ENCODE results near the gene COBLL1. TPM values are rescaled to one million over a fixed set of nuclear protein-coding genes. Genes with fewer than 3 reads are reported as not detected.

COBLL1 gene
- total RNA-seq, 1 donor from 2014 or later, result 1.0 TPM

DNA sequence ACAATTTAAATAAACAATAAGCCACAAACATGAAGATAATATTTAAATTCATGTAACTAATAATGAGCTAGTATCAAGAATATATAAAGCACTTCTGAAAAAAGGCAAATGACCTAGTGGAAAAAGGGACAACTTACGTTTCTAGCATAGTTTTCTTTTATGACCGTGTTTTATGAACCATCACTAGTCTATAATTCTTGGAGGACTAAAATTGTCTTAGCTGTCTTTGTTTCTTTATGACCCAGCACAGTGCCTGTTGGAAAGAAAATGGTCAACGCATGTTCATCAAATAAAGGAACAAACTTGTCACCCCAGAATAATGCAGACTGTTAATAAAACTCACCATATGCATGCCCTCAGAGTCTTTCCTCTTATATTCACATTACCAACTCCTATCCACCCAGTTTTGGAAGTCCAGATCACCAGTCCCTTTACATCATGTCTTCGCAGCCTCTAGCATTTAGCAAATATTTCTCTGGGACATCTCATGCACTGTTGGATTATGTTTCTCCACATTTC is 162.9 kb downstream of the COBLL1 start:
- no peak overlapping the region for H2AFZ ChIP-seq (replicated peaks)
- Mint-ChIP-seq H3K9me3 (peaks cover 4% of the 10 kb centered on the region), H3K4me1 (no peaks in the 10 kb centered on the region), H3K36me3 (no peaks in the 10 kb centered on the region), H3K27ac (no peak overlapping the region), H3K4me3 (no peak overlapping the region), H3K27me3 (ENCODE audit: insufficient read depth, low read depth) (no peaks in the 10 kb centered on the region)
- no peaks in the 10 kb centered on the region for H3K4me1 ChIP-seq
- no peaks in the 10 kb centered on the region for H3K27me3 ChIP-seq
- no peak overlapping the region for H3K4me3 ChIP-seq
- no peak for DNase-seq (ENCODE audit: low spot score)
- no peaks in the 10 kb centered on the region for H3K36me3 ChIP-seq
- H3K9me3 ChIP-seq (ENCODE audit: low read depth), result no peaks in the 10 kb centered on the region
- H3K79me2 ChIP-seq (ENCODE audit: low read depth), result no peaks in the 10 kb centered on the region
- no peaks in the 10 kb centered on the region for H4K20me1 ChIP-seq (ENCODE audit: low read depth)
- H3K4me2 ChIP-seq, result no peak overlapping the region
- no peak overlapping the region for H3K27ac ChIP-seq
- H3F3A ChIP-seq (ENCODE audit: low read depth), result no peaks in the 10 kb centered on the region
- TF ChIP-seq EZH2 (IDR thresholded peaks at IDR 0.05) (no peak), EZH2phosphoT487 (IDR thresholded peaks at IDR 0.05) (no peak)
- TF ChIP-seq, protein P1, sequence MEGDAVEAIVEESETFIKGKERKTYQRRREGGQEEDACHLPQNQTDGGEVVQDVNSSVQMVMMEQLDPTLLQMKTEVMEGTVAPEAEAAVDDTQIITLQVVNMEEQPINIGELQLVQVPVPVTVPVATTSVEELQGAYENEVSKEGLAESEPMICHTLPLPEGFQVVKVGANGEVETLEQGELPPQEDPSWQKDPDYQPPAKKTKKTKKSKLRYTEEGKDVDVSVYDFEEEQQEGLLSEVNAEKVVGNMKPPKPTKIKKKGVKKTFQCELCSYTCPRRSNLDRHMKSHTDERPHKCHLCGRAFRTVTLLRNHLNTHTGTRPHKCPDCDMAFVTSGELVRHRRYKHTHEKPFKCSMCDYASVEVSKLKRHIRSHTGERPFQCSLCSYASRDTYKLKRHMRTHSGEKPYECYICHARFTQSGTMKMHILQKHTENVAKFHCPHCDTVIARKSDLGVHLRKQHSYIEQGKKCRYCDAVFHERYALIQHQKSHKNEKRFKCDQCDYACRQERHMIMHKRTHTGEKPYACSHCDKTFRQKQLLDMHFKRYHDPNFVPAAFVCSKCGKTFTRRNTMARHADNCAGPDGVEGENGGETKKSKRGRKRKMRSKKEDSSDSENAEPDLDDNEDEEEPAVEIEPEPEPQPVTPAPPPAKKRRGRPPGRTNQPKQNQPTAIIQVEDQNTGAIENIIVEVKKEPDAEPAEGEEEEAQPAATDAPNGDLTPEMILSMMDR (IDR thresholded peaks at IDR 0.05), result no peak
- no peak overlapping the region for H3K9ac ChIP-seq

DNA sequence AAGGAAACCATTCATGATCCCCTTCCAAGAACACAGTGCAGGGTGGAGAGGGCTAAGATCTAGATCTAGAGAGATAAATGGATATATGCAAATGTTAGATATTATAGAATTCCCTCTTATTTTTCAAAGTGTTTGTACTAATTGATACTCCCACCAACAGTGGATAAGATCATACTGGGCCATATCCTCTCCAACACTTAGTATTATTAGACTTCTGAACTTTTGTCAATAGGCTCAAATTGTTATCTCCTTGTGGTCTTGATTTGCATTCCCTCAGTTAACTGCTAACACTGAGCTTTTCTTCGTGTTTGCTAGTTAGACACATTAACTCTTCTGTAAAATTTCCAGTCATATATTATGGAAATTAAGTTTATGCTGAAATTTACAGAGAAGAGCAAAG is 163.9 kb downstream of the COBLL1 start:
- H3K4me2 ChIP-seq, result no peak overlapping the region
- H3K27ac ChIP-seq, result no peak overlapping the region
- H3K27me3 ChIP-seq, result no peaks in the 10 kb centered on the region
- H4K20me1 ChIP-seq (ENCODE audit: low read depth), result no peaks in the 10 kb centered on the region
- H3F3A ChIP-seq (ENCODE audit: low read depth), result no peaks in the 10 kb centered on the region
- H2AFZ ChIP-seq (replicated peaks), result no peak overlapping the region
- Mint-ChIP-seq H3K36me3 (no peaks in the 10 kb centered on the region), H3K4me3 (no peak overlapping the region), H3K4me1 (no peaks in the 10 kb centered on the region), H3K27ac (no peak overlapping the region), H3K9me3 (peaks cover 4% of the 10 kb centered on the region), H3K27me3 (ENCODE audit: insufficient read depth, low read depth) (no peaks in the 10 kb centered on the region)
- no peak for DNase-seq (ENCODE audit: low spot score)
- no peaks in the 10 kb centered on the region for H3K79me2 ChIP-seq (ENCODE audit: low read depth)
- no peak overlapping the region for H3K4me3 ChIP-seq
- H3K9ac ChIP-seq, result no peak overlapping the region
- H3K36me3 ChIP-seq, result no peaks in the 10 kb centered on the region
- H3K9me3 ChIP-seq (ENCODE audit: low read depth), result no peaks in the 10 kb centered on the region
- TF ChIP-seq, protein P1 (IDR thresholded peaks at IDR 0.05), result no peak
- TF ChIP-seq EZH2phosphoT487 (IDR thresholded peaks at IDR 0.05) (no peak), EZH2 (IDR thresholded peaks at IDR 0.05) (no peak)
- H3K4me1 ChIP-seq, result no peaks in the 10 kb centered on the region

DNA sequence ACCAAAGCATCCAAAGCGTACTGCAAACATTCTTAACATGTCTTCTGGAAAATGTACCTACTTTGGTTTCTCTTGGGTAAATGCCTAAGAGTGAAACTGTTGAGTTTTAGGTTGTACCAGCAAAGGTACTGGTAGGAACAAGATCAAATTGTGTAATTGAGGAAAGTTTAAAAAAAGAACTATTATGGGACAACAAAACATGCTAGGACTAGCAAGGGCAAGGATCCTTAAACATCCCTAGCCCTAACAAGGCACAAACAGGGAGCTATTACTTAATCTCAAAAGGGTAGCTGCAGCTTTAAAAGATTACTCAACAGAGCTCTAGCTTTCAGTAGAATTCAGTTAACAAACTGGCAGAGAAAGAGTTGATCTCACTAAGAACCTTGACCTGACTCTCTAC is 164.4 kb downstream of the COBLL1 start:
- no peaks in the 10 kb centered on the region for H4K20me1 ChIP-seq (ENCODE audit: low read depth)
- no peak overlapping the region for H3K27ac ChIP-seq
- H3K4me3 ChIP-seq, result no peak overlapping the region
- Mint-ChIP-seq H3K4me3 (no peak overlapping the region), H3K9me3 (peaks cover 4% of the 10 kb centered on the region), H3K27ac (no peak overlapping the region), H3K4me1 (no peaks in the 10 kb centered on the region), H3K36me3 (no peaks in the 10 kb centered on the region), H3K27me3 (ENCODE audit: insufficient read depth, low read depth) (no peaks in the 10 kb centered on the region)
- H2AFZ ChIP-seq (replicated peaks), result no peak overlapping the region
- H3K27me3 ChIP-seq, result no peaks in the 10 kb centered on the region
- no peak for DNase-seq (ENCODE audit: low spot score)
- no peaks in the 10 kb centered on the region for H3K36me3 ChIP-seq
- H3K79me2 ChIP-seq (ENCODE audit: low read depth), result no peaks in the 10 kb centered on the region
- no peaks in the 10 kb centered on the region for H3K9me3 ChIP-seq (ENCODE audit: low read depth)
- no peak overlapping the region for H3K4me2 ChIP-seq
- TF ChIP-seq, protein P1 (IDR thresholded peaks at IDR 0.05), result no peak
- TF ChIP-seq EZH2 (IDR thresholded peaks at IDR 0.05) (no peak), EZH2phosphoT487 (IDR thresholded peaks at IDR 0.05) (no peak)
- H3K9ac ChIP-seq, result no peak overlapping the region
- no peaks in the 10 kb centered on the region for H3K4me1 ChIP-seq
- H3F3A ChIP-seq (ENCODE audit: low read depth), result no peaks in the 10 kb centered on the region

All from neural progenitor cell (in vitro differentiated cells).